Hepatocyte (in vitro differentiated cells): ENCODE data around the gene GOLGA8S. TPM values are rescaled to one million over a fixed set of nuclear protein-coding genes. Genes with fewer than 3 reads are reported as not detected.
"Not testable (repeated sequence)": the region's sequence is repeated elsewhere in the genome, so short reads cannot be mapped to it uniquely, and the experiment has no call there.

Experiments
- DNase-seq: peaks from one replicate; pipeline ENCODE4 v3.0.0-alpha.2; 2016; ENCODE audit warnings: low spot score
- H2AFZ ChIP-seq: fragments of 200-600 bp; sonication (generic); 2 replicates; pipeline ENCODE4 v1.6.0; 2016; ENCODE audit warnings: antibody characterized with exemption, mild to moderate bottlenecking
- H3K27ac ChIP-seq: fragments of 200-600 bp; sonication (generic); 2 replicates; pipeline ENCODE4 v1.5.1; 2016; ENCODE audit warnings: mild to moderate bottlenecking
- H3K27me3 ChIP-seq: fragments of 200-600 bp; sonication (generic); 2 replicates; pipeline ENCODE4 v1.6.1; 2016
- H3K36me3 ChIP-seq: fragments of 200-600 bp; sonication (generic); replicated peaks from 2 replicates; pipeline ENCODE4 v1.5.1; 2016; ENCODE audit warnings: low read depth; ENCODE audit not compliant: insufficient read depth
- H3K4me1 ChIP-seq: fragments of 200-600 bp; sonication (generic); 2 replicates; pipeline ENCODE4 v1.5.1; 2016; ENCODE audit warnings: mild to moderate bottlenecking, moderate library complexity; ENCODE audit not compliant: insufficient read depth
- H3K4me2 ChIP-seq: fragments of 200-600 bp; sonication (generic); 2 replicates; pipeline ENCODE4 v1.6.0; 2016
- H3K4me3 ChIP-seq: fragments of 200-600 bp; sonication (generic); 2 replicates; pipeline ENCODE4 v1.5.1; 2016; ENCODE audit warnings: mild to moderate bottlenecking
- H3K79me2 ChIP-seq: fragments of 200-600 bp; sonication (generic); 2 replicates; pipeline ENCODE4 v1.6.0; 2017; ENCODE audit warnings: mild to moderate bottlenecking
- H3K9me2 ChIP-seq: fragments of 200-600 bp; sonication (generic); replicated peaks from 2 replicates; pipeline ENCODE4 v1.6.0; 2017; ENCODE audit warnings: mild to moderate bottlenecking; ENCODE audit not compliant: insufficient read depth
- H3K9me3 ChIP-seq: fragments of 200-600 bp; sonication (generic); 2 replicates; pipeline ENCODE4 v1.5.1; 2016; ENCODE audit warnings: low read depth, mild to moderate bottlenecking
- H4K20me1 ChIP-seq: fragments of 200-600 bp; sonication (generic); 2 replicates; pipeline ENCODE4 v1.6.0; 2016; ENCODE audit warnings: mild to moderate bottlenecking; ENCODE audit not compliant: insufficient read depth, poor library complexity, severe bottlenecking
- EZH2 ChIP-seq: fragments of 200-600 bp; sonication (generic); IDR thresholded peaks from 2 replicates; pipeline ENCODE4 v1.6.1; 2016; ENCODE audit warnings: antibody characterized with exemption, mild to moderate bottlenecking, borderline replicate concordance
- EZH2phosphoT487 ChIP-seq: fragments of 200-600 bp; sonication (generic); IDR thresholded peaks from one replicate; pipeline ENCODE4 v1.6.1; 2018; ENCODE audit warnings: antibody characterized with exemption, mild to moderate bottlenecking, low read depth, moderate library complexity; ENCODE audit not compliant: unreplicated experiment, severe bottlenecking
- WGBS: methylation state at CpG from one replicate; pipeline ENCODE4 v1.1.6; 2016; ENCODE audit warnings: low lambda C conversion rate; ENCODE audit errors: missing lambda C conversion rate; 5-methylcytosine and 5-hydroxymethylcytosine counted together
- polyA plus RNA-seq: library from polyadenylated mRNA; unstranded; fragments of >200 nt; fragmentation: Nextera tagmentation; extraction: Ambion mirVana; gene quantifications from 2 replicates; pipeline ENCODE4 v1.2.1, GENCODE V29; 2016
- total RNA-seq: library from RNA; depleted of rRNA; stranded (reverse); fragments of >200 nt; gene quantifications from 2 replicates; pipeline ENCODE4 v1.2.3, GENCODE V29; 2014
- TF ChIP-seq, protein P1 (sequence below): fragments of 200-600 bp; sonication (generic); IDR thresholded peaks from 2 replicates; pipeline ENCODE4 v1.5.1; 2016; ENCODE audit warnings: antibody characterized with exemption, mild to moderate bottlenecking; ENCODE audit not compliant: poor library complexity

GOLGA8S gene
- total and polyA plus RNA-seq, 2 experiments from 2014 or later, result 0.03 to 0.05 TPM

GRCh38 chr15:23370578-23370977, 16.0 kb downstream of the GOLGA8S start:
- Histone ChIP-seq H3K4me3 (no peak overlapping the region), H3K27ac (no peak overlapping the region), H2AFZ (no peak overlapping the region), H3K9me3 (no peaks in the 10 kb centered on the region), H3K79me2 (no peaks in the 10 kb centered on the region), H3K27me3 (no peaks in the 10 kb centered on the region), H3K4me1 (no peaks in the 10 kb centered on the region), H4K20me1 (no peaks in the 10 kb centered on the region), H3K36me3 (no peaks in the 10 kb centered on the region), H3K4me2 (no peak overlapping the region), H3K9me2 (no peaks in the 10 kb centered on the region)
- WGBS, result 84% methylated on average over 2 of the region's 2 CpGs
- TF ChIP-seq, protein P1, sequence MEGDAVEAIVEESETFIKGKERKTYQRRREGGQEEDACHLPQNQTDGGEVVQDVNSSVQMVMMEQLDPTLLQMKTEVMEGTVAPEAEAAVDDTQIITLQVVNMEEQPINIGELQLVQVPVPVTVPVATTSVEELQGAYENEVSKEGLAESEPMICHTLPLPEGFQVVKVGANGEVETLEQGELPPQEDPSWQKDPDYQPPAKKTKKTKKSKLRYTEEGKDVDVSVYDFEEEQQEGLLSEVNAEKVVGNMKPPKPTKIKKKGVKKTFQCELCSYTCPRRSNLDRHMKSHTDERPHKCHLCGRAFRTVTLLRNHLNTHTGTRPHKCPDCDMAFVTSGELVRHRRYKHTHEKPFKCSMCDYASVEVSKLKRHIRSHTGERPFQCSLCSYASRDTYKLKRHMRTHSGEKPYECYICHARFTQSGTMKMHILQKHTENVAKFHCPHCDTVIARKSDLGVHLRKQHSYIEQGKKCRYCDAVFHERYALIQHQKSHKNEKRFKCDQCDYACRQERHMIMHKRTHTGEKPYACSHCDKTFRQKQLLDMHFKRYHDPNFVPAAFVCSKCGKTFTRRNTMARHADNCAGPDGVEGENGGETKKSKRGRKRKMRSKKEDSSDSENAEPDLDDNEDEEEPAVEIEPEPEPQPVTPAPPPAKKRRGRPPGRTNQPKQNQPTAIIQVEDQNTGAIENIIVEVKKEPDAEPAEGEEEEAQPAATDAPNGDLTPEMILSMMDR, result no peak
- no peak for TF ChIP-seq EZH2phosphoT487
- no peak for TF ChIP-seq EZH2
- no peak for DNase-seq

DNA sequence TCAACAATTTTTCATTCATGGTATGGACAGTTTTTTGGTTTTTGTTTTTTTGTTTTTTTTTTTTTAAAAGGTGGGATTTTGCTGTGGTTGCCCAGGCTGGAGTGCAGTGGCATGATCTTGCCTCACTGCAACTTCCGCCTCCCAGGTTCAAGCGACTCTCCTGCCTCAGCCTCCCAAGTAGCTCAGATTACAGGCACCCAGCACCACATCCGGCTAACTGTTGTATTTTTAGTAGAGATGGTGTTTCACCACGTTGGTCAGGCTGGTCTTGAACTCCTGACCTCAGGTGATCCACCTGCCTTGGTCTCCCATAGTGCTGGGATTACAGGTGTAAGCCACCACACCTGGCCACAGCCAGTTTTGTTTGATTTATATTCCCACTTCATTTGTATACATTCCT, 16.6 kb downstream of the GOLGA8S start:
- not testable (repeated sequence) for H3K27ac ChIP-seq

DNA sequence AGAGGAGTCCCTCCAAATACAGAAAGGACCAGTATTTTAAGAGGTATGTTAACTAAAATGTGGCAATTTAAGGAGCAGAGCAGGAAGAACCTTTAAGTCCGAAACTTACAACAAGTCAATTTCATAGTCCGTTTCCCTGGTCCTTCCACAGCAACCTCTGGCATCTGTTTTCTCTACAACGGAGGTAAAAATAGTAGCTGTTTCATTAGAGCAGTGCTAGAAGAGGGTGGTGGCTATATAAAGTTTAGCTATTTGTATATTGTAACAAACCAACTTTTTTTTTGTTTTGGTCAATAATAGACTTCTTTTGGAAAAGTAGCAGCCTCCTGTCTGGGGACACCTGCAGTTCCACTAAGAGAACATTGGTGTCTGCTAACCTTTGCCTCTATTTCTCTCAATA, 17.3 kb downstream of the GOLGA8S start:
- H3K27me3 ChIP-seq, H3K9me3 ChIP-seq, H3K9me2 ChIP-seq, H3K4me3 ChIP-seq, H2AFZ ChIP-seq, DNase-seq, H3K27ac ChIP-seq, H3K79me2 ChIP-seq, H3K4me1 ChIP-seq, H4K20me1 ChIP-seq, H3K36me3 ChIP-seq, H3K4me2 ChIP-seq: not testable (repeated sequence)
- 81% methylated on average over 3 of the region's 3 CpGs for WGBS

More for the DNA sequence above, 16.6 kb downstream of the GOLGA8S start:
- not testable (repeated sequence) for H3K36me3 ChIP-seq, H3K79me2 ChIP-seq, H3K27me3 ChIP-seq, H3K9me3 ChIP-seq, H3K4me3 ChIP-seq, H3K9me2 ChIP-seq, H2AFZ ChIP-seq, H4K20me1 ChIP-seq, DNase-seq, H3K4me2 ChIP-seq, H3K4me1 ChIP-seq
- 59% methylated on average over 4 of the region's 4 CpGs for WGBS

GRCh38 chr15:23372284-23372683, 17.7 kb downstream of the GOLGA8S start:
- Histone ChIP-seq H3K9me2 (no peaks in the 10 kb centered on the region), H3K79me2 (no peaks in the 10 kb centered on the region), H3K36me3 (no peaks in the 10 kb centered on the region), H3K4me2 (no peak overlapping the region), H3K4me3 (no peak overlapping the region), H2AFZ (no peak overlapping the region), H3K9me3 (no peaks in the 10 kb centered on the region), H4K20me1 (no peaks in the 10 kb centered on the region), H3K4me1 (no peaks in the 10 kb centered on the region), H3K27me3 (no peaks in the 10 kb centered on the region), H3K27ac (no peak overlapping the region)
- no peak for TF ChIP-seq EZH2
- no peak for TF ChIP-seq EZH2phosphoT487
- TF ChIP-seq, protein P1, result no peak
- DNase-seq, result no peak
- WGBS, result 83% methylated on average over 14 of the region's 15 CpGs

GRCh38 chr15:23372891-23373600, 18.5 kb downstream of the GOLGA8S start:
- H3K27me3 ChIP-seq, H3K9me3 ChIP-seq, H3K27ac ChIP-seq, DNase-seq, H3K36me3 ChIP-seq, H3K4me2 ChIP-seq, H3K4me3 ChIP-seq, H3K9me2 ChIP-seq, H3K79me2 ChIP-seq, H3K4me1 ChIP-seq, H4K20me1 ChIP-seq, H2AFZ ChIP-seq: not testable (repeated sequence)
- 94% methylated on average over 40 of the region's 40 CpGs for WGBS

DNA sequence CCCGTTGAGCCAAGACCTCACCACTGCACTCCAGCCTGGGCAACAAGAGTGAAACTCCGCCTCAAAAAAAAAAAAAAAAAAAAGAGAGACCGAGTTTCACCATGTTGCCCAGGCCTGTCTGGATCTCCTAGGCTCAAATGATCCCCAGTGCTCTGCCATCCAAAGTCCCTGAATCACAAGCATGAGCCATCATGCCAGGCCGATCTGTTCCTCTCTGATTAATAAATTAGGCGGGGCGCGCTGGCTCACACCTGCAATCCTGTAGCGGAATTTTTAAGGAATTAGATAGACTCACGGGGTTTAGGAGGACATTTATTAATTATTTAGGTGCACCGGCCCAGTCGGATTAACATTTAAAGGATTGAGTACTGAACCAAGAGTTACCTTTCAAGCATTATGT, 19.7 kb downstream of the GOLGA8S start:
- not testable (repeated sequence) for H3K79me2 ChIP-seq, H3K27ac ChIP-seq, H3K4me2 ChIP-seq, H3K27me3 ChIP-seq, H4K20me1 ChIP-seq, DNase-seq, H3K9me2 ChIP-seq, H3K4me3 ChIP-seq, H3K9me3 ChIP-seq, H3K4me1 ChIP-seq, H3K36me3 ChIP-seq, H2AFZ ChIP-seq
- 89% methylated on average over 10 of the region's 11 CpGs for WGBS

- H3K9me2 ChIP-seq, H3K4me2 ChIP-seq, H3K4me3 ChIP-seq, DNase-seq, H3K9me3 ChIP-seq, H3K27ac ChIP-seq, H3K4me1 ChIP-seq, H3K79me2 ChIP-seq, H3K27me3 ChIP-seq, H4K20me1 ChIP-seq, H3K36me3 ChIP-seq, H2AFZ ChIP-seq: not testable (repeated sequence)
- 83% methylated on average over 13 of the region's 13 CpGs for WGBS
Observed at GRCh38 chr15:23378946-23379345, 24.4 kb downstream of the GOLGA8S start.
